Measurements from ENCODE around the gene PHETA2.
"Not testable (repeated sequence)": the region's sequence is repeated elsewhere in the genome, so short reads cannot be mapped to it uniquely, and the experiment has no call there.

The PHETA2 gene

DNA sequence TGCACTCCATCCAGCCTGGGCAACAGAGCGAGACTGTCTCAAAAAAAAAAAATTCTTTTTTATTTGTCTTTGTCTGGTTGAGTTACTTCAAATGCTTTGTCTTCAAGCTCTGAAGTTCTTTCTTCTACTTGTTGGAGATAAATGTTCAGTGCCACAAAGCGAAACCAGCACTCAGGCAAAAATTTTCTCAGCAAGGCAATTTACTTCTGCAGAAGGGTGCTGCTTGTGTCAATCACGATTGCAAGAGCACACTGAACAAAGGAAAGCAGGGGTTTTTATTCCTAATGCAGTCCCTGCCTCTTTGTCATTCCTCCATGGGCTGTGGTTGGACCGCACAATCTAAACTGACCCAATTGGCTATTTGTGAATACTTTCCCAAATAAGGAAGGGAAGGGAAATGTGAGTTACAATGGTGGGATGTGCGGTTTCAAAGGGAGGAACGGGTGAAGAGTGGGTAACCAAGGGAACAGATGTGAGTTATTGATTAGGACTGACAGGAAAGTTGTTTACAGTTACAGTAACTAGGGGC, 30.3 kb downstream of the PHETA2 start:
- DNase-seq (ENCODE audit: low spot score), result not testable (repeated sequence)

DNA sequence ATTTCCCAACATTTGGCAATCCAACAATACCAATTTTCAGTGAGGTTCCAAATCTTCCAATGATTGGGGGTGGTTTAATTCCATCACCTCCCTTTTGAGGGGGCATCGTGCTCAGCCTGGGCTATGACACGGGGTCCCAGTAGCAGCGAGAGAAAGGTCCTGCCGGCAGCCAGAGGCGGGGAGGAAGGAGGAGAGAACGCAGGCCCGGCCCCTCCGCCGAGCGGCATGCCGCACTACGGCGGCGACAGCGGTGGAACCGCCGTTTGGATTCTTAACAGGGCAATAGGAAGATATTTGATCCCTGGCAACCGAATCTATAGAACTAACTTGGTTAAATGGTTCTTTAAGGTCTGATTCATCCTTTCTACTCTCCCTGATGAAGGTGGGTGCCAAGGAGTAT, 34.8 kb downstream of the PHETA2 start:
- no peak for DNase-seq (ENCODE audit: low spot score)

DNA sequence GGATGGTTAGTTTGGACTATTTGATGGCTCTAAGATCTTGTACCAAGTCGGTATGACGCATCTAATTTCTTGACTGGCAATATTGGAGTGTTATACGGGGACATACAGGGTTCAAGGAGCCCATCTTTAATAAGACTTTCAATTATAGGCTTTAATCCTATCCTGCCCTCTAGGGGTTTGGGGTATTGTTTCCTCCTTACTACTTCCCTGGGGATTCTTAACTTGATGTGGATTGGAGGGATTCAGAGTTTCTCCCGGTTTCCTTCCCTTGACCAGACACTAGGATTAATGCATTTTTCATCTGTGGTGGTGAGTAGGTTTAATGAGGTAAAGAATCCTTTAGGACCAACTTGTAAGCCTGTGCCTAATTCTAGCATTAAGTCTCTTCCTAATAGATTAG, 37.8 kb downstream of the PHETA2 start:
- DNase-seq (ENCODE audit: low spot score), result no peak

DNA sequence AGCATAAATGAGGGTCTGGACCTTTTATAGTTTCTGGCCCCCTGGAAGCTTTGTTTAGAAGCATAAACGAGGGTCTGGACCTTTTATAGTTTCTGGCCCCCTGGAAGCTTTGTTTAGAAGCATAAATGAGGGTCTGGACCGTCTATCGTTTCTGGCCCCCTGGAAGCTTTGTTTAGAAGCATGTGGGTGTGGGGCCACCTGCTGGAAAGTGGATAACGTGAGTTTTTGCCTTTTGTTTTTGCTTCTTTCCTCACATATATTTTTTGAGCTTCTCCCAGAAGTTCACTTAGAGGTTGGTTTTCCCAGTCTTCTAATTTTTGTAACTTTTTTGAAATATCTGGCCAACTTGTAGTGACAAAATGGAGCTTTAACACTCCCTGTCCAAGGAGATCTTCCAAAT, 38.7 kb downstream of the PHETA2 start:
- not testable (repeated sequence) for DNase-seq (ENCODE audit: low spot score)

GRCh38 chr22:42114721-42115120, 40.7 kb downstream of the PHETA2 start:
- peak; percentile 19 for DNase-seq (ENCODE audit: low spot score)

DNA sequence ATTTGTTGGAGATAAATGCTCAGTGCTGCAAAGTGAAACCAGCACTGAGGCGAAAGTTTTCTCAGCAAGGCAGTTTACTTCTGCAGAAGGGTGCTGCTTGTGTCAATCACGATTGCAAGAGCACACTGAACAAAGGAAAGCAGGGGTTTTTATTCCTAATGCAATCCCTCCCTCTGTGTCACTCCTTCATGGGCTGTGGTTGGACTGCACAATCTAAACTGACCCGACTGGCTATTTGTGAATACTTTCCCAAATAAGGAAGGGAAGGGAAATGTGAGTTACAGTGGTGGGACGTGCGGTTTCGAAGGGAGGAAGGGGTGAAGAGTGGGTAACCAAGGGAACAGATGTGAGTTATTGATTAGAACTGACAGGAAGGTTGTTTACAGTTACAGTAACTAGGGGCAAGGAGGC, 41.4 kb downstream of the PHETA2 start:
- not testable (repeated sequence) for DNase-seq (ENCODE audit: low spot score)

- DNase-seq (ENCODE audit: low spot score), result no peak
These were observed 42.9 kb downstream of the PHETA2 start for GRCh38 chr22:42116848-42117424.

GRCh38 chr22:42120231-42121021, 46.4 kb downstream of the PHETA2 start:
- not testable (repeated sequence) for DNase-seq (ENCODE audit: low spot score)

- DNase-seq (ENCODE audit: low spot score), result not testable (repeated sequence)
These were observed 49.5 kb downstream of the PHETA2 start for GRCh38 chr22:42123529-42123928.

- no peak for DNase-seq (ENCODE audit: low spot score)
These were observed 53.6 kb downstream of the PHETA2 start for GRCh38 chr22:42127606-42128005.

DNA sequence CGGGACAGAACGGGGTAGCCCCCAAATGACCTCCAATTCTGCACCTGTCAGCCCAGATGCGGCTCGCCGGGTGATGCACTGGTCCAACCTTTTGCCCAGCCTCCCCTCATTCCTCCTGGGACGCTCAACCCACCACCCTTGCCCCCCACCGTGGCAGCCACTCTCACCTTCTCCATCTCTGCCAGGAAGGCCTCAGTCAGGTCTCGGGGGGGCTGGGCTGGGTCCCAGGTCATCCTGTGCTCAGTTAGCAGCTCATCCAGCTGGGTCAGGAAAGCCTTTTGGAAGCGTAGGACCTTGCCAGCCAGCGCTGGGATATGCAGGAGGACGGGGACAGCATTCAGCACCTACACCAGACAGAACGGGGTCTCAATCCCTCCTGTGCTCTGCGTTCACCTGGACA, 54.0 kb downstream of the PHETA2 start:
- DNase-seq (ENCODE audit: low spot score), result not testable (repeated sequence)
